ENCODE measurements around the gene MBD3.
"Not testable (repeated sequence)": the region's sequence is repeated elsewhere in the genome, so short reads cannot be mapped to it uniquely, and the experiment has no call there.

Gene MBD3, protein sequence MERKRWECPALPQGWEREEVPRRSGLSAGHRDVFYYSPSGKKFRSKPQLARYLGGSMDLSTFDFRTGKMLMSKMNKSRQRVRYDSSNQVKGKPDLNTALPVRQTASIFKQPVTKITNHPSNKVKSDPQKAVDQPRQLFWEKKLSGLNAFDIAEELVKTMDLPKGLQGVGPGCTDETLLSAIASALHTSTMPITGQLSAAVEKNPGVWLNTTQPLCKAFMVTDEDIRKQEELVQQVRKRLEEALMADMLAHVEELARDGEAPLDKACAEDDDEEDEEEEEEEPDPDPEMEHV

DNA sequence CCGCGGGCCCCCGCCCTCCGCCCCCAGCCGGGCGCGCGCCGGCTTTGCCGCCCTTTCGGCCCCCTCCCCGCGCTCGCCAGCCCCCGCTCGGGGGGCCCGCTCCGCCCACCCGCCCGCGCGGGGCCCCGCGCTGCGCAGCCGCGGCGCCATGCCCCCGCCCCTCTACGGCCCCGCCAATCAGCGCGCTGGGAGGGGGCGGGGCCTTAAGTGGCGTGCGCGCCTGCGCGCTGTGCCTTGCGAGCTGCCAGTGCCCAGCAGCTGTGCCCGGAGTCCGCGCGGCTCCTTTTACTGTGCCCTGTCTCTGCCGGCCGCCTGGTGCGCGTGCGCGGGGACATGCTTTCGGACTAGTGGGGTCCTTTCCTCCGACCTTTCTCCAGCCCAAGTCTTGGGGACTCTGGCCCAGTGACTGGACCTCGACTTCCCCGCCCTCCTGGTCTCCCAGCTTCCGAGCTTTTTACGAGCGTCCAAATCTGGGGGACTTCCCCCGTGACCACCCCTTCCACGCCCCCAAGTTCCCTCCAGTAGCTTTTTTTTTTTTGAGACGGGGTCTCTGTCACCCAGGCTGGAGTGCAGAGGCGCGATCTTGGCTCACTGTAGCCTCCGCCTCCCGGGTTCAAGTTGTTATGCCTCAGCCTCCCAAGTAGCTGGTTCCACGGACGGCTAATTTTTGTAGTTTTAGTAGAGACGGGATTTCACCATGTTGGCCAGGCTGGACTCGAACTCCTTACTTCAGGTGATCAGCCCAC is at the start of gene MBD3:
Gene MBD3, minus strand, starts transcription at position 111 of the 746 bp plus-strand sequence. CDS start 234 bp downstream, outside the sequence.
- peak; percentile 85 for DNase-seq (ENCODE audit: low read depth)

DNA sequence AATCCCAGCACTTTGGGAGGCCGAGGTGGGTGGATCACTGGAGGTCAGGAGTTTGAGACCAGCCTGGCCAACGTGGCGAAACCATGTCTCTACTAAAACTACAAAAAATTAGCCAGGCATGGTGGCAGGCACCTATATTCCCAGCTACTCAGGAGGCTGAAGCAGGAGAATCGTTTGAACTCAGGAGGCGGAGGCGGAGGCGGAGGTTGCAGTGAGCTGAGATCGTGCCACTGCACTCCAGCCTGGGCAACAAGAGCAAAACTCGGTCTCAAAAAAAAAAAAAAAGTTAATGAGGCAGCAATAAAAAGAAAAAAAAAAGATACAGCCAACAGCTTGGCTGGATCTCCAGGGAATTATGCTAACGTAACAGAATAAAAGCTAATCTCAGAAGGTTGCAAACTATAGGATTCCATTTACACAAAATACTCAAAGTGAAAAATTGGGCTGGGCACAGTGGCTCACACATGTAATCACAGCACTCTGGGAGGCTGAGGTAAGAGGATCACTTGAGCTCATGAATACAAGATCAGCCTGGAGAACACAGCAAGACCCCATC is 48.3 kb upstream of the MBD3 start:
- not testable (repeated sequence) for DNase-seq (ENCODE audit: low read depth)

DNA sequence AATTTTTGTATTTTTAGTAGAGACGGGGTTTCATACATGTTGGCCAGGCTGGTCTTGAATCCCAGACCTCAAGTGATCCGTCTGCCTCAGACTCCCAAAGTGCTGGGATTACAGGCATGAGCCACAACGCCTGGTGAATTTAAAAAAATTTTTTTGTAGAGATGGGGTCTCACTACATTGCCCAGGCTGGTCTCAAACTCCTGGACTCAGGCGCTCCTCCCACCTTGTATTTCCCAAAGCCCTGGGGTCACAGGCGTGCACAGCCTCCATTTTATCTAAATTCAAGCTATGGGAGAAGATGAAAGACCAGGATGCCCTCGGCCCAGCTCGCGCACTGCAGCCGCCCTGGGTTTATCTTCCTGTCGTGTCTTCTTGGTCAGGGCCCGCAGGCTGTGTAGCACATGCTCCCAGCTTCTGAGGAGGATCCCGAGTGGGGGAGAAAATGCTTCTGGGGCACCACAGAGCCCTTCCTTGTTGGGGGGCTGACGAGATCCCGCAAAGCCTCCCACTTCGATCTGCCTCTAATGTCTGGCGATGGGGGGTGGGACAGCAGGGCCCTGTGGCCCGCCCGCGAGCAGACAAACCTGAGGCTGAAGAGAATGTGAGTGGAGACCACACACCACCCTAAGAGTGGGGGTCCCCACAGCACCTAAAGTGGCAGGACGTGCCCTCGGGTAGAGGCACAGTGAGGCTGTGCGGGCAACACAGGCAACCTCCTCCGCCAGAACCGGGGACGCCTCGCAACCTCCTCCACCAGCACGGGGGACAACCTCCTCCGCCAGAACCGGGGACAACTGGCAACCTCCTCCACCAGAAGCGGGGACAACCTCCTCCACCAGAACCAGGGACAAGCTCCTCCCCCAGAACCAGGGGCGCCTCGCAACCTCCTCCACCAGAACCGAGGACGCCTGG is 43.9 kb upstream of the MBD3 start:
- DNase-seq (ENCODE audit: low read depth): no peak

DNA sequence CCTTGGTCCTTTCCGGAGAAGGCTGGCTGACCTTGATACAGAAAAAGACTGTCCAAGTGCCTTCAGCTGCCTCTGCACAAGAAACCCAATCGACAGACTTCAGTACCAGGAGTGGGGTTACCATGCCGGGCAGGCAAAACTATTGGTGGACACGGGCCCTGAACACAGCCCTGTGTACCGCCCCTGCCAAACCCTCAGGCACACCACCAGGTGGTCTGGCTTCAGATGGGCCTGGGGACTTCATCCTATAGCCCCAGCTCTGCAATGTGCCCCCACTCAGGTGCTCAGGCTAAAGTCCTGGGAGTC is 42.2 kb upstream of the MBD3 start:
- DNase-seq (ENCODE audit: low read depth): no peak

DNA sequence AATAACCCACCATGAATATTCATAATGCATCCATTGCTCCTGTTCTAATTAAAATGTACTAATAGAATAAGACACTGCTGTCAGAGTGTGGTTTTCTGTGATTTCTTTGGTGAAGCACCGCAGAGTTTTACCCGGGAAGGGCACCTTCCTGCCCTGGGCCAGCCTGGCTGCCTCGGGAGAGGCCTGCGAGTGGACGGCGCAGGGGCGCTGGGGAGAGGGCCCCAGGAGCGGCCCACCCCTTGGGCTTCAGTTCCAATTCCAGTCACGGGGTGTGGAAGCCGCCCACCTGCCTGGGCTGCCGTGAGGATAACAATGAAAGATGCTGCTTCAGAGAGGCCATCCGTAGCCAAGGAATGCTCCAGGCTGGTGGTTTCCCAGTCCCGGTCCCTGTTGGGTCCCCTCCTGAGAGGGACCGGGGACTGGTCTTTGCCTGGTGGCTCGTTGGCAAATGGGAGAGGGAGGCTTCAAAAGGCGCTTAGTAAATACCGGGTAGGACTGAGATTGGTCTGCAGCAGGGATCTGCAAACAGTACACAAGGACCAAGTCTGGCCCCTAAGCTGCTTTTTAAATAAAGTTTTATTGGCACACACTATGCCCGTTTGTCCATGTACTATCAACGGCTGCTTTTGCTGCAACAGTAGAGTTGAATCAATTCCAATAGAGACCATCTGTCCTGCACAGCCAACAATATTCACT is 41.7 kb upstream of the MBD3 start:
- no peak for DNase-seq (ENCODE audit: low read depth)

DNA sequence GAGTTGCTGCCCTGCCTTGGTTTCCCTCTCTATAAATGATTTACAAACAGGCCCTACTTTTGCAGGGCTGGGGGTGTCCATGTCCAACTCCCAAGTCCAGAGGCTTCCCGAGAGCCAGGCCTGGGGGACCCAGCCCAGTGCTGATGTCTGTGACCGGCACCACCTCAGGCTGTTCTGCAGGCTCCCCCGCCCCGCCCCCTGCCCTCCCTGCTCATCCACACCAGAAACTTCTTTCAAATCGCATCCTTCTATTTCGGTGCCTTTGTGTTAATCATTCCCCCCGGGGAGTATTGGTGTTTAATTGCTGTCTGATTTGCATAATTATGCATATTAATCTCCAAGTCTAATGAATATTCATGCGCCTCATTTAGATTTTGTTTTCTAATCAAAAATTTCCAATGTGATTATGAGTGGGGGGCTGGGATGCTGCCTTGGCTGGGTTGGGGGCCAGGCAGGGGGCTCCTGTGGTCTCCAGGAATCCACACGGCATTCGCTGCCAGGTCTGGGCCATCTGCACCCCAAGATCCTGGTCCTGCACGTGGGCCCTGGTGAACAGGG is 40.7 kb upstream of the MBD3 start:
- no peak for DNase-seq (ENCODE audit: low read depth)

DNA sequence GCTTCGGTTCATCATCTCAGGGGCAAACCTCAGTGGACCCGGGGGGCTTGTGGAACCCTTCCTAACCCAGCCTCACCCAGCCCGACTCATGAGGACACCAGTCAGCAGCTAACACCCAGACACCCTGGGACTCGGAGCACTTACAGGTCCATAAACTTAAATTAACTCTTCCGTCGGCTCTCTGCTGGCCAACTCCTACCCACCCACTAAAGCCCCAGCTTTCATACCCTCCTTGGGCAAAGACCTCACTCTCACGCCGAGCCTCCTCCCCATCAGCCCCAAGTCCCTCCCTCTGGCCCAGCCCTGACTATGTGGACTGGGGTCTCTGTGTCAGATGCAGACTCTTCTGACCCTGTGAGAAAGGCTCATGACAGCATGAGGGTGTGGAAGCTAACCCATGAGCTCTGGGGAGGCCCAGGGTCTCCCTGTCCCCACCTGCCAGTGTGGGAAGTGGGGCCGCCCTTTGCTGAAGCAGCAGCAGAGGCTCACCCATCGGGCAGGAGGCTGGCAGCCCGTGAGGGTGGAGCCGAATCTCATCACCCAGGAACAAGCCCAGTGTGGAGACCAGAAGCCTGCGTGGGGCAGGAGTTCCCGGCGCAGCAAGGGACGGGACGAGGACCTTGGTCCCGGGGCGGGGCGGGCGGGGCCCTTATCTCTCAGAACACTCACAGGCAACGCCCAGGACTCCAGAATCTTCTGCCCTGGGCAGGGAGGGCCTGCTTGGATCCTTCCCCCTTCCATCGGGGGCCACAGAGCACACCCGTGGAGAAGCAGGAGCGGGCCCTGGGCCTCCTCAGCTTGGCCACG is 40.0 kb upstream of the MBD3 start:
- DNase-seq (ENCODE audit: low read depth): no peak

DNA sequence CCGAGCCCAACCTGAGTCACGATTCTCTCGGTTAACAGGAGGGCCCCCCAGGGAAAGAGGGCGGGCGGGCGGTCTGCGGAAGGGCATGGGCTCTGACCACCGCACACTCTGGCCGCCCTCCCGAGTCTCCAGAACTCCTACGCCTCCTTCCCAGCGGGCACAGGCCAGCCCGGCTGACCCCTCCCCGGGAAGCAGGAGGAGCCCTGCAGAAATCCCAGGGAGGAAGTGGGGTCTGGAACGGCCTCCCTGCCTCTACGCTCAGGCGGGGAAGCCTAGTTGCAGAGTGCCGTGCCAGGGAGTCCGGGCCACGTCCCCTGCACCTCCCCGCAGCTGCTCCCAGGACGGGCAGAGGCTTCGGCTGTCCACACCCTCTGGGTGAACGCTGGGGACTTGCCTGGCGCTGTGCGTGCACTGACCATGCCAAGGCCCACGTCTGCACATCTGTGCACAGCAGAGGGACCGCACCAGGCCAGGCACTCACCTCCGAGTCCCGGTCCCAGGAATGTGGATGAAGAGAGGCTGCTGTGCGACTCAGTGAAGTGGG is 39.0 kb upstream of the MBD3 start:
- DNase-seq (ENCODE audit: low read depth): no peak

DNA sequence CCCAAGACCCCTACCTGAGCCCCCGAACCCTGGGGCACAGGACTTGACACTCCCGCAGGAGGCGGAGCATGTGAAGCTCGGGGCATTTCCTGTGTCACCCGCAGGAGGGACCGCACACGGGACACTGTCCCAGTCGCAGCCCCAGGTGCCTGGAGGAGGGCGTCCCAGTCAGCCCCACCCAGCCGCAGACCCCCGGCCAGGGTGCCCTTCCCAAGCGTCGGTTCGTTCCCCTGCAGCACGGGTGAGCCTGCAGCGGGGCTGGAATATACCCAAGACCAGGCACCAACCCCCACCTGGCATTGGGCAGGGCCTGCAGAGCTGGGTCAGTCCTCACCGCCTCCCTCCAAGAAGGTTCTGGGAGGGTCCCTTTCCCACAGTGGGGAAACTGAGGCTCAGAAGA is 38.1 kb upstream of the MBD3 start:
- DNase-seq (ENCODE audit: low read depth): no peak

DNA sequence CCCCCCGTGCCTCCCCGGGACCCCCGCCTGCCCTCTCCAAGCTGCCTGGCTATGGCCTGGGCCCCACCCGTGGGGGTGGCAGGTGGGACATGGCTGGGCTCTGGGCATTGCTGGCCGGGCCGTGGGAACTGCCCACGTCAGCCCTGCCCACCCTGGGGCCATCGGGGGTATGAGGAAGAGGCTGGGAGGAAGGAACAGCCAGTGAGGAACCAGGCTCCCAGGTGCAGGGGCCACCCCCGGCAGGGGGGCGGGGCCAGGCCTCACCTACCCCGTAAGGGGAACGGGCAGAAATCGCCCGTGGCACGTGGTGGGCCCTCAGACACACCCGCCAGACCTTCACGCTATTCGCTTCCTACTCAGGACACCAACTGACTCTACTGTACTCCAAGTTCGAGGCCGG is 37.3 kb upstream of the MBD3 start:
- no peak for DNase-seq (ENCODE audit: low read depth)

DNA sequence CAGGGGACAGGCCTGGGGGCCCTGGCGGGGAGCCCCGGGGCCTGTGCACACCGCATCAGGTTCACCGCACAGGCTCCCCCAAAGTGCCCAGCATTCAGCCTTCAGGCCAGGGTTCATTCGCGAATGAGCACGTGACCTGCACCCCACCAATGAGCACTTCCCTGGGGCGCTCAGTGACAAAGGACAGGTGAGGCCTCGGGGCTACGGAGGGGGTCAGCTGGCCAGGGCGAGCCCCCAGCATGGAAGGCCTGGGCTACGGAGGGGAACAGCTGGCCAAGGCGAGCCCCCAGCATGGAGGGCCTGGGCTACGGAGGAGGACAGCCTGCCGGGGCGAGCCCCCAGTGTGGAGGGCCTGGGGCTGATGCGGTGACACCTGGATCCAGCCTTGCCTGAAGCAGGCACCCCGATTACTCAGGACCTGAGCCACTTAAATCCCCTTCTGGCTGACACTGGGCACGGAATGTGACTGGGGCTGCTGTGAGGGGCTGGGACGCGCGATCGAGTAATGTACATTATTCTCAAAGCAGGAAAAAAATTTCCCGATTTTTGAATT is 36.7 kb upstream of the MBD3 start:
- DNase-seq (ENCODE audit: low read depth): no peak

DNA sequence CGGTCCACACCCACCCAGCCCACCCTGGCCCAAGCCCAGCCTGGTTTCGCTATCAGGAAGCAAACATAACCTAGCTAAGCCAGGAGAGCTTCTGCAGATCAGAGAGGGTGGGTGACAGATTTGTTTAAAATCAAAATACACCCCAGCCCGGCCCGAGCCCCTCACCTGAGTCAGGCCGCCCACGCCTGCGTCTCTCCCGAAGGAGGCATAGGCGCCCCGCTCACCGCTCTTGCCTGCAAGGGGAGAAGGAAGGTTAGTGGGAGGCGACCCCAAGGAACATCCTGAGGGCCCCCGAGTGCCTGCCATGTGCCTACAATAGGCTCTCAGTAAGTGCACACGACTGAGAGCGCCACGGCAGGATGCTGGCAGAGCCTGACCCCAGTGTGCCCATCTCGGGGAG is 34.5 kb upstream of the MBD3 start:
- no peak for DNase-seq (ENCODE audit: low read depth)

DNA sequence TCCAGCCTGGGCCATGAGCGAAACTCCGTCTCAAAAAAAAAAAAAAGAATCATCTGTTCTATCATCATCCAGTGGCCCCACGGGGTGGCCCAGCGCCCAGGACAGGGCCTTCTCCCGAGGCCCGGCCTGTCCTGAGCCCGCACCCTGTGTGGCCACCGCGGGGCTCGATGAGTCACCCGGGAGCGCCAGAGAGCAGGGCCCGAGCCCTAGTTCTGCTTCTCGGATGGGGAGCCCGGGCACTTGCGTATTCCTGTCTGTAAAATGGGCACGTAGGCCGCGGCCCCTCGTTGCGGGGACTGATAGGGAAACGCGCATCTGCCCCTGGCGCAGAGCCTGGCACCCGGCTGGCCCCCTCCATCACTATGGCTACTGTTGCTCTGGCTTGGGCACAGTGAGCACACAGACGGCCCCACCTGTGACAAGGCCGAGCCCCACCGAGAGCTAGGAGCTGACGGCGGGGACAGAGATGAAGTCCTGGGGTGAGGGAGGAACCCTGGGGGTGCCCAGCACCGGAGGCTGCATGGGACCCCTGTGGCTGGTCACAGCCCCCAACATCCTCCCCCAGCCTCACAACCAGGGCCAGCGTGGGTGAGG is 33.8 kb upstream of the MBD3 start:
- no peak for DNase-seq (ENCODE audit: low read depth)

DNA sequence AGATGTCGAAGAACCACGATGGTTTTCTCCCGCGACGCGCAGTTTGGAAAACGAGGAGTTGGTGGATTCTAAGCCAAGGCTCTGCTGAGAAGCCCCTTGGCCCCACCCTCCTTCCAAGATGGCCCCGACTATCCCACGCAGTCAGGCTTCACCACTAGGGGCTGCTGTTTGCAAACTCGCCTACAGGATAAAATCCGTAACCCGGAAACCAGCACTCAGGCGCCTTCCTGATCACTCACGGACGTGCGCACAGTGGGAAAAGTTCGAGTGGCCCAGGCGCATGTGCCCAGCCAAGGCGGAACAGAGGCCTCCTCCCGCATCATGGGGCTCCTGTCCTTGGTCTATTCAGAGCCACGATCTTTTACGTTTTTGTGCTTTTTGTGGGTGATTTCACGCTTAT is 31.8 kb upstream of the MBD3 start:
- DNase-seq (ENCODE audit: low read depth): peak; percentile 52

DNA sequence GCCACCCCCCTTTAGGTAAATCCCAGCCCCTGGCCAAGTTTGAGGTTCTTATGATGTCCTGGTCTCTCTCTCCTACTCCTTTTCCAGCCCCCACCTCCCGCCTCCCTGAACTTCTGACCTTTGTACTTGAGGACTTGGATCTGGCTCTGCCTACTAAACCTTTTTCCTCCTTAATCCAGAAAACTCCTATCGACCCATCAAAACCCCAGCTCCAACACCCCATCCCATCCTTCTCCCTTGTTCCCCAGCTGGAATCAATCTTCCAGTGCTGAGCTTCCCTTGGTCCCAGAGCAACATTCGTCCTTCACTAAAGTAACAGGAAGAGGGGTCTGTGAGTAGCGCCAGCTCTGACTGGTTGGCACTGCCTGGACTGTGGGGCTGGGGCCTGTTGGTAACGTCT is 29.9 kb upstream of the MBD3 start:
- no peak for DNase-seq (ENCODE audit: low read depth)

DNA sequence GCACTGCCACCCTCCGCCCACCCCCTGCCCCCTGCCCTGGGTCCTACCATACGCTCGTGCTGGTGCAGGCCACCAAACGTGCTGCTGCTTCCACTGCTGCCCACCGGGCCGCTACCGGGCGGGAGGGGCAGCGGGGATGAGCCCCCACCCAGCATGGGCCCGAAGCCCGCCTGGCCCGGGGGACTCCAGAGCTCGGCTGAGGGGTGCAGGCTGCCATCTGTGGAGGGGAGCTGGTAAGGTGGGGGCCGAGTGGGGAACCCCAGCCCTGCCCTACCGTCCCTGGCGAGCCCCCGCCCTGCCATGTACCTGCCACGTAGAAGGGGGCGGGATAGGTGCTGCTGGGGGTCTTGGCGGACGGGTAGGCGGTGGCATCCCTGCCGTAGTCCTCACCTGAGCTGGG is 29.3 kb upstream of the MBD3 start:
- no peak for DNase-seq (ENCODE audit: low read depth)

DNA sequence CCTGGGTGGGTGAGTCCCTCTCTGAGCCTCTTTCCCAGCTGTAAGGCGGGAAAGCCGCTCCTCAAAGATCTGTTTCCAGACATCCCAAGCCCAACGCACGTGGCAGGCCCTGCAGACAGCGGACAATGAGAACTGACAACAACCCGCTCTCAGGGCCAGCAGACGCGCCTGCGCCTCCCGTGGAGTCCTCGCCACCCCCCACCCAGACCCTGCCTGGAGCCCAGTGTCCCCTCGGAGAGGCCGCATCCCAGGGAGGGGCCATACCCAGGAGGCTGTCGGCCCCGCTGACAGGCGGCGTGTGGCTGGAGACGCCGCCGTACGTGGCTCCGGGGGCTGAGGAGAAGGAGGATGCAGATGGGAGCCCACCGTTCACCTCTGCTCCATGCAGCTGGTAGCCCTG is 28.9 kb upstream of the MBD3 start:
- no peak for DNase-seq (ENCODE audit: low read depth)

DNA sequence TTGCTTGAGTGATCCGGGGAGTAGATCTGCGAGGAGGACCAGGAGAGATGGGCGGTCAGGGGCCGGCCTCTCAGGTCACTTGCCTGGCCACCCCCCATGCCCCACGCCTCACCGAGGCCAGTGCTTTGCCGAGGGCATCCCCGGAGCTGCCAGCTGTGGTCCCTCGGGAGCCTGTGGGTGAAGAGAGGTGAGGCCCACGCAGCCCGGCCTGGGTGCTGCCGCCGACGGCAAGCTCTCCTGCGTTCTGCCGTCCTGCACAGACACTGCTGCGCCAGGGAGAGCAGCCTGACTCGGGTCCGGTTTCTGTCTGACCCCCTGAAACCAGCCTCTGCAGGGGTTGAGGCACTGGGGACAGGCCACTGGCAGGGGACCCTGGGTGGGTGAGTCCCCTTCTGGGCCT is 28.4 kb upstream of the MBD3 start:
- no peak for DNase-seq (ENCODE audit: low read depth)

DNA sequence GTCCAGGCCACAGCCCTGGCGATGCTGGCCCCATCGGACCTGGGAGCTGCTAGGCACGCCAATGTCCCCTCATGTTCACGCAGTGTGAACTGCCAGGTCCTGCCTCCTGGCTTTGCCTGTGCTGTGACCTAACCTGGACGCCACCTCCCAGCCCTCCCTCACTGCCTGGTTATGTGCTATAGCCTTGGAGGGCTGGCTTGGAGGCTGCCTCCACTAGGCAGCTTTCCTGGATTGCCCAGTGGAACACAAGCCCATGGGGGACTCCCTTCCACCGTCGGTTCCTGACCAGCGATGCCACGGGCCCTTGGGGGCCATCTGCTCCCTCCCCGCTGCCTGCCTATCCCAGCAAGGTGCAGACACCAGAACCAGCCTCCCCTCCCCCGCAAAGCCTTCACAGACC is 27.8 kb upstream of the MBD3 start:
- no peak for DNase-seq (ENCODE audit: low read depth)

DNA sequence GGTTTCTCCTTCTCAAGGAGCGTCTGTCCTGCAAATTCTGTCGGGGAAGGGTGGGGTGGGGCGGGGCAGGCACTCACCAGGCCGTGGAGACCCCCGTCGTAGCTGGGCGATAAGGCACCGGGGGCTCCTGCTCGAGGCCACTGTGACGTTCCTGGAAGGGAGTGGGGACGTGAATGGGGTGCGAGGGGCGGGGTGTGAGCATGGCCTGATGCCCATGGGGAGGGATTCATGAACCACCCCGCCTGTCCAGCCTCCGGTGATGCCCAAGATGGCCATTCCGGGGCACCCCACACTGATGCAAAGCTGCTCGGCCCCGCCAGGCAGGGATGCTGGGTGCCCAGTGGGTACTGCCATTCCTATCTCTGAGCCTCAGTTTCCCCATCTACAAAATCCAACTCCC is 27.0 kb upstream of the MBD3 start:
- no peak for DNase-seq (ENCODE audit: low read depth)
